Measurements from ENCODE around the gene TNNI3K. TPM values are rescaled to one million over a fixed set of nuclear protein-coding genes. Genes with fewer than 3 reads are reported as not detected.

The TNNI3K gene
- total RNA-seq, 1 donor from 2014 or later: not detected

DNA sequence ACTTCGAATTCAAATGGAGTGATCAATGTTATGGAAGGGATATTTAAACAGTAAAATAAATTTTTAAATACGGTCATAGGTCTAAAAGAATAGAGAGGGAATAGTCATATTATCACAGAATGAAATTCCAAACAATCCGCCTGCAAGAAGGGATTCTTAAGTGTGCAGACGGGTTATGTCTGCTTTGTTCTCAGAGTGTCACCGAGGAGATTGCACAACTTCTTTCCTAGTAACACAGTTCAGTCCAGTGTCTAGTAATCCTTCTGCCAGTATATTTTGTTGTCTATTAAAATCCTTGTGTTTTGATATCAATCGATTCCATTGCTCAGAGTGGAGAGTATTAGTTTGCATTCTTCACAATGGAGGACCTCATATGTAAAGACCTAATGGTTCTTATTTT, 228.8 kb downstream of the TNNI3K start:
- H3K9me3 Mint-ChIP-seq (ENCODE audit: unreplicated experiment): no peaks in the 10 kb centered on the region
- no peaks in the 10 kb centered on the region for H3K4me1 Mint-ChIP-seq (ENCODE audit: low read depth, unreplicated experiment)
- H3K36me3 Mint-ChIP-seq (ENCODE audit: unreplicated experiment): no peaks in the 10 kb centered on the region
- no peaks in the 10 kb centered on the region for H3K27me3 Mint-ChIP-seq (ENCODE audit: unreplicated experiment)
- H3K27ac Mint-ChIP-seq (ENCODE audit: unreplicated experiment): no peak overlapping the region
- DNase-seq: no peak
- TF ChIP-seq, protein P1, sequence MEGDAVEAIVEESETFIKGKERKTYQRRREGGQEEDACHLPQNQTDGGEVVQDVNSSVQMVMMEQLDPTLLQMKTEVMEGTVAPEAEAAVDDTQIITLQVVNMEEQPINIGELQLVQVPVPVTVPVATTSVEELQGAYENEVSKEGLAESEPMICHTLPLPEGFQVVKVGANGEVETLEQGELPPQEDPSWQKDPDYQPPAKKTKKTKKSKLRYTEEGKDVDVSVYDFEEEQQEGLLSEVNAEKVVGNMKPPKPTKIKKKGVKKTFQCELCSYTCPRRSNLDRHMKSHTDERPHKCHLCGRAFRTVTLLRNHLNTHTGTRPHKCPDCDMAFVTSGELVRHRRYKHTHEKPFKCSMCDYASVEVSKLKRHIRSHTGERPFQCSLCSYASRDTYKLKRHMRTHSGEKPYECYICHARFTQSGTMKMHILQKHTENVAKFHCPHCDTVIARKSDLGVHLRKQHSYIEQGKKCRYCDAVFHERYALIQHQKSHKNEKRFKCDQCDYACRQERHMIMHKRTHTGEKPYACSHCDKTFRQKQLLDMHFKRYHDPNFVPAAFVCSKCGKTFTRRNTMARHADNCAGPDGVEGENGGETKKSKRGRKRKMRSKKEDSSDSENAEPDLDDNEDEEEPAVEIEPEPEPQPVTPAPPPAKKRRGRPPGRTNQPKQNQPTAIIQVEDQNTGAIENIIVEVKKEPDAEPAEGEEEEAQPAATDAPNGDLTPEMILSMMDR (IDR thresholded peaks at IDR 0.05; ENCODE audit: partially characterized antibody, unreplicated experiment): no peak
- no peak overlapping the region for H3K4me3 Mint-ChIP-seq (ENCODE audit: unreplicated experiment)

DNA sequence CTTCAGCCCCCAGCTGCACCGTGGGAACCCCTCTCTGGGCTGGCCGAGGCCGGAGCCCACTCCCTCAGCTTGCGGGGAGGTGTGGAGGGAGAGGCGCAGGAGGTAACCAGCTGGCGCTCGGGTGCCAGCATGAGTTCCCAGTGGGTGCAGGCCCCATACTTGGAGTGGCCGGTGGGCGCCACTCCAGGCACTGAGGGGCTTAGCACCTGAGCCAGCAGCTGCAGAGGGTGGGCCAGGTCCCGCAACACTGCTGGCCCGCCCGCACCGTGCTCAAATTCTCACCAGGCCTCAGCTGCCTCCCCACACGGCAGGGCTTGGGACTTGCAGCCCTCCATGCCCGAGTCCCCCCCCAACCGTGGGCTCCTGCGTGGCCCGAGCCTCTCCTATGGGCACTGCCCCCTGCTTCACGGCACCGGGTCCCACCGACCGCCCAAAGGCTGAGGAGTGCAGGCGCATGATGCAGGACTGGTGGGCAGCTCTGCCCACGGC, 230.1 kb downstream of the TNNI3K start:
- Mint-ChIP-seq H3K9me3 (ENCODE audit: unreplicated experiment) (no peaks in the 10 kb centered on the region), H3K4me3 (ENCODE audit: unreplicated experiment) (no peak overlapping the region), H3K27me3 (ENCODE audit: unreplicated experiment) (no peaks in the 10 kb centered on the region), H3K36me3 (ENCODE audit: unreplicated experiment) (no peaks in the 10 kb centered on the region), H3K27ac (ENCODE audit: unreplicated experiment) (no peak overlapping the region), H3K4me1 (ENCODE audit: low read depth, unreplicated experiment) (peaks cover 1% of the 10 kb centered on the region)
- TF ChIP-seq, protein P1 (IDR thresholded peaks at IDR 0.05; ENCODE audit: partially characterized antibody, unreplicated experiment): no peak
- DNase-seq: no peak

DNA sequence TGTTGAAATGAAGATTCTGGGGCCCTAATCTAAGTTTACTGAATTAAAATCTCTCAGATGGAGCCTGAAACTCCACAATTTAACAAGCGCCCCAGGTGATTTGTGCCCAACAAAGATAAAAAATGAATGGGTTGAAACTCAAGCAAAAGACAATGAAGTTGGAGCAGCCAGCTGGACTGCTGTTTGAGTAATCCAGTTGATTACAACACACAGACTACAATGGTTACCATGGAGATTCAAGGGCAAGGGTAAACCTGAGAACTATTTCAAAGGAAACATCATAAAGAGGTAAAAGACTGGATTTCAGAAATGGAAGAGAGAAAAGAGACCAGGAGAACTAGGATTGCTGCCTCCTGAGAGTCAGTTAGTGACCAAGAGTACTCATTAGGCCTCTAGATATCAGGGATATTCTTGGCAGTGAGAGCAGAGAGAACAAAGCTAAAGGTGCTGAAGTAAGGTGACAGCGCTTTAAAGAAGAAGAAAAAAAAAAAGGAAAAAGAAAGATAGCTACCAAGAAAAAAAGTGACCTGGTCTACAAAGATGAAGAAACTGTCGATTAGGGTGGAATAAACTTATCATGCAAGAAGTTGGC, 232.7 kb downstream of the TNNI3K start:
- TF ChIP-seq, protein P1 (IDR thresholded peaks at IDR 0.05; ENCODE audit: partially characterized antibody, unreplicated experiment): no peak
- H3K9me3 Mint-ChIP-seq (ENCODE audit: unreplicated experiment): no peaks in the 10 kb centered on the region
- no peak overlapping the region for H3K27ac Mint-ChIP-seq (ENCODE audit: unreplicated experiment)
- H3K36me3 Mint-ChIP-seq (ENCODE audit: unreplicated experiment): no peaks in the 10 kb centered on the region
- no peak overlapping the region for H3K4me3 Mint-ChIP-seq (ENCODE audit: unreplicated experiment)
- no peak for DNase-seq
- no peaks in the 10 kb centered on the region for H3K27me3 Mint-ChIP-seq (ENCODE audit: unreplicated experiment)
- H3K4me1 Mint-ChIP-seq (ENCODE audit: low read depth, unreplicated experiment): peaks cover 9% of the 10 kb centered on the region

DNA sequence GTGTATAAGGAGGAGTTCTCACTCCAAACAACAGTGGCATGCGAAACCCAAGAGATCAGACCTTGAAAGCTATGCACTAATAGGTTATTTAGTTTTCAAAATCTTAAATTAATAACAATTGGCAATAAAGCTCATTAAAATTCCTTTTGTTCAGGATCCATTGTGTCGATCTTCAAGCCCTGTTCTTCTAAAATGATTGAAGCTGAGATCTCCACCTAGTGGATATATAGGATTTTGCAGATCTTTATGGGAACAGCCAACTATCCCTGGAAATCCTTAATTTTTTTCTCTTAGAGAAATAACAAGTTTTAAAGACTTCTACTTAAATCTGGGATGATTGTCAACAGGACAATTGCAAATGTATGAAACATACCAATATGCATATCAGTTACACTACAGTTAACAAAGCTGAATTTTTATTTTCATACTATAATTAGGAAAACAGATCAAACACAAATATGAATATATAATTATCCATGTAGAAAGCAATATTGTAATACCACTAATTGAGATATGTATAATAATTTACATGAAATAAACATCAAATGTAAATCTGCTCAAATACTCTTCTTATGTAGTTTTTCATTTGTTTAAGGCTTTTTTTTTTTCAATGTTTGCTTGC, 233.9 kb downstream of the TNNI3K start:
- Mint-ChIP-seq H3K27me3 (ENCODE audit: unreplicated experiment) (no peaks in the 10 kb centered on the region), H3K4me3 (ENCODE audit: unreplicated experiment) (no peak overlapping the region), H3K9me3 (ENCODE audit: unreplicated experiment) (no peaks in the 10 kb centered on the region), H3K36me3 (ENCODE audit: unreplicated experiment) (no peaks in the 10 kb centered on the region), H3K4me1 (ENCODE audit: low read depth, unreplicated experiment) (peaks cover 9% of the 10 kb centered on the region), H3K27ac (ENCODE audit: unreplicated experiment) (no peak overlapping the region)
- no peak for DNase-seq
- TF ChIP-seq, protein P1 (IDR thresholded peaks at IDR 0.05; ENCODE audit: partially characterized antibody, unreplicated experiment): peak; percentile 80

DNA sequence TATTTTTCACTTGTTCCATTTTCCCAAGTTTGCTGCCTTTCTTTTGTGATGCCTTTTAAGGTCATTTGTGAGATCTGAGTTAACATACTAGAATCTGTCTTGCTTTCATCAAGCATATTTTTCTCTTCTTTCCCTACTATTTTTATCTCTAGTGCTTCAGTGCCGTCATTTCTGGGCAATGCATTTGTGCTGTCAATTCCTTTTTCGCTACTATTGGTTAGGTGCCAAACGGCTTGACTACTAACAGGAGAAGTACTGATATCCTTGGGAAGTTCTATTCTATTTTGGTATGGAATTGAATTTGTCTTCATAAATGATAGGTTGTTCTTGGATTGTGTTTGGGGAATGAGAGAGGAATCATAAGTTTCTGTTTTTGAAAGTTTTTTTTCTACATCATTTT, 235.1 kb downstream of the TNNI3K start:
- no peaks in the 10 kb centered on the region for H3K27me3 Mint-ChIP-seq (ENCODE audit: unreplicated experiment)
- H3K36me3 Mint-ChIP-seq (ENCODE audit: unreplicated experiment): no peaks in the 10 kb centered on the region
- H3K4me3 Mint-ChIP-seq (ENCODE audit: unreplicated experiment): no peak overlapping the region
- H3K27ac Mint-ChIP-seq (ENCODE audit: unreplicated experiment): no peak overlapping the region
- no peaks in the 10 kb centered on the region for H3K9me3 Mint-ChIP-seq (ENCODE audit: unreplicated experiment)
- DNase-seq: no peak
- H3K4me1 Mint-ChIP-seq (ENCODE audit: low read depth, unreplicated experiment): peaks cover 9% of the 10 kb centered on the region
- TF ChIP-seq, protein P1 (IDR thresholded peaks at IDR 0.05; ENCODE audit: partially characterized antibody, unreplicated experiment): no peak
